ENCODE data around the gene C2orf49. TPM values are rescaled to one million over a fixed set of nuclear protein-coding genes. Genes with fewer than 3 reads are reported as not detected.

C2orf49 gene
- total RNA-seq, 1 experiment from 2014 or later, result 11.6 TPM

DNA sequence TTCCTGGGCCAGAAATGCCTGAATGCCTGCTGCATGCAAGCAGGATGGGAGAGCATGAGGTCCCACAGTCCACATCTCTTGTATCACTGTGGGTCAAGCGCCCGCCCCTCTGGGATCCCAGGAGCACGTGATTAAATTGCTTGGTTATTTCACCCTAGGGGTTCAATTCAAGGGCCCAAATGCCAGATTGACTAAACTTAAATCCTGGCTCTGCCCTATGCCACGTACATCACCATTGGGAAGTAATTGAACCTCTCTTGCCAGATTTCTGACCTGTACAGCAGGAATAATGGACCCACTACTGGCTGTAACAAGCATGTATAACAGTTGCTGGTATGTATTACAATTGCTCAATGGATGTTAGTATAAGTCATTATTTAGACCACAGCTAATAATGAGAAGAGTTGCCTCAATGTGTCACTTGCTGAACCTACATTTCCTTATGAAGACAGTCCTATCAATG, 41.6 kb downstream of the C2orf49 start:
- no peak for DNase-seq
- Histone ChIP-seq H4K20me1 (ENCODE audit: low read length) (0 out of 2 replicates have a peak, but pooled peaks cover 13% of the 10 kb centered on the region), H3K9me2 (replicated peaks; ENCODE audit: low read length) (no peaks in the 10 kb centered on the region), H2AFZ (ENCODE audit: low read length) (no peak overlapping the region), H3K79me2 (ENCODE audit: low read length) (peaks cover 89% of the 10 kb centered on the region), H3K4me1 (ENCODE audit: insufficient read depth, low read length) (peaks cover 31% of the 10 kb centered on the region), H3K9me3 (ENCODE audit: low read length) (no peaks in the 10 kb centered on the region), H3F3A (ENCODE audit: low read length, unreplicated experiment) (no peaks in the 10 kb centered on the region), H3K4me2 (ENCODE audit: low read length) (no peak overlapping the region), H3K4me3 (ENCODE audit: low read length) (no peak overlapping the region), H3K36me3 (ENCODE audit: low read depth, low read length) (peaks cover 74% of the 10 kb centered on the region), H3K9ac (ENCODE audit: low read length) (no peak overlapping the region), H3K27ac (ENCODE audit: low read length) (no peak overlapping the region), H3K27me3 (ENCODE audit: low read length) (no peaks in the 10 kb centered on the region)
- ChIA-PET CTCF (no interaction called here), POLR2A (ENCODE audit: unreplicated experiment) (no interaction called here)
- intact Hi-C loops (cut with micrococcal nuclease), result no loop called here
- no TSS peak for BruUV-seq (replicated peaks)
- no peak for ATAC-seq
- TF ChIP-seq, protein P1, sequence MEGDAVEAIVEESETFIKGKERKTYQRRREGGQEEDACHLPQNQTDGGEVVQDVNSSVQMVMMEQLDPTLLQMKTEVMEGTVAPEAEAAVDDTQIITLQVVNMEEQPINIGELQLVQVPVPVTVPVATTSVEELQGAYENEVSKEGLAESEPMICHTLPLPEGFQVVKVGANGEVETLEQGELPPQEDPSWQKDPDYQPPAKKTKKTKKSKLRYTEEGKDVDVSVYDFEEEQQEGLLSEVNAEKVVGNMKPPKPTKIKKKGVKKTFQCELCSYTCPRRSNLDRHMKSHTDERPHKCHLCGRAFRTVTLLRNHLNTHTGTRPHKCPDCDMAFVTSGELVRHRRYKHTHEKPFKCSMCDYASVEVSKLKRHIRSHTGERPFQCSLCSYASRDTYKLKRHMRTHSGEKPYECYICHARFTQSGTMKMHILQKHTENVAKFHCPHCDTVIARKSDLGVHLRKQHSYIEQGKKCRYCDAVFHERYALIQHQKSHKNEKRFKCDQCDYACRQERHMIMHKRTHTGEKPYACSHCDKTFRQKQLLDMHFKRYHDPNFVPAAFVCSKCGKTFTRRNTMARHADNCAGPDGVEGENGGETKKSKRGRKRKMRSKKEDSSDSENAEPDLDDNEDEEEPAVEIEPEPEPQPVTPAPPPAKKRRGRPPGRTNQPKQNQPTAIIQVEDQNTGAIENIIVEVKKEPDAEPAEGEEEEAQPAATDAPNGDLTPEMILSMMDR (conservative IDR thresholded peaks at IDR 0.05; ENCODE audit: low read depth, low read length), result no peak
- TF ChIP-seq EZH2 (IDR thresholded peaks at IDR 0.05; ENCODE audit: low read length, unreplicated experiment) (no peak), EZH2phosphoT487 (IDR thresholded peaks at IDR 0.05; ENCODE audit: borderline replicate concordance, low read length) (no peak)

DNA sequence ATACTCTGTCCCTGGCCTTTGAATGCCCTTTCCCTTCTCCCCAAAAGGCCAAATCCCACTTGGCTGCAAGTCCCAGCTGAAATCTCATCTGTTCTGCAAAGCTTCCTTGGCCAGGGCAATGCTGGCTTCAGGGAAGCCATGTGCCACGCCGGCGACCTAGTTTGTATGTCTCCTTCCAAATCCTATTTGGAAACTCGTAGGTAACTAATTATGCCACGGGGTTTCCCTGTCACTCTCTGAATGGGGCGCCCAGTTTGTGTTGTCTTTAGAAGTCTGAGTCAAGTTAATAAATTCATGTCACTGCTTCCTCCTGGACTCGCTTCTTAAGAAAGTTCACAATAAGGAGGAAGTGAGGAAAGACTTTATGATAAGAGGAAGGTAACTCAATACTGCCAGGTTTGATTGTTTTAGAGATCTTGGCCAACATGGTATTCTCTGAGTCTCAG, 42.4 kb downstream of the C2orf49 start:
- Histone ChIP-seq H3F3A (ENCODE audit: low read length, unreplicated experiment) (no peaks in the 10 kb centered on the region), H3K9me2 (replicated peaks; ENCODE audit: low read length) (no peaks in the 10 kb centered on the region), H3K27ac (ENCODE audit: low read length) (peak overlapping the region; percentile 50), H4K20me1 (ENCODE audit: low read length) (0 out of 2 replicates have a peak, but pooled peaks cover 13% of the 10 kb centered on the region), H3K4me3 (ENCODE audit: low read length) (no peak overlapping the region), H3K79me2 (ENCODE audit: low read length) (peaks cover 90% of the 10 kb centered on the region), H2AFZ (ENCODE audit: low read length) (no peak overlapping the region), H3K9me3 (ENCODE audit: low read length) (no peaks in the 10 kb centered on the region), H3K4me1 (ENCODE audit: insufficient read depth, low read length) (peaks cover 31% of the 10 kb centered on the region), H3K36me3 (ENCODE audit: low read depth, low read length) (peaks cover 75% of the 10 kb centered on the region), H3K9ac (ENCODE audit: low read length) (no peak overlapping the region), H3K27me3 (ENCODE audit: low read length) (no peaks in the 10 kb centered on the region), H3K4me2 (ENCODE audit: low read length) (no peak overlapping the region; the same call in 1 of the 2 replicates)
- DNase-seq (peak; percentile 60), ATAC-seq (peak; percentile 55)
- BruUV-seq (replicated peaks), result no TSS peak
- intact Hi-C loops (cut with micrococcal nuclease), result loop anchor here (1.0 kb wide), 1 partner anchor 17 kb away; no protein-coding TSS in a partner anchor
- ChIA-PET POLR2A (ENCODE audit: unreplicated experiment) (no interaction called here), CTCF (no interaction called here)
- TF ChIP-seq, protein P1 (conservative IDR thresholded peaks at IDR 0.05; ENCODE audit: low read depth, low read length), result no peak
- no peak for TF ChIP-seq EZH2phosphoT487 (IDR thresholded peaks at IDR 0.05; ENCODE audit: borderline replicate concordance, low read length)
- no peak for TF ChIP-seq EZH2 (IDR thresholded peaks at IDR 0.05; ENCODE audit: low read length, unreplicated experiment)

DNA sequence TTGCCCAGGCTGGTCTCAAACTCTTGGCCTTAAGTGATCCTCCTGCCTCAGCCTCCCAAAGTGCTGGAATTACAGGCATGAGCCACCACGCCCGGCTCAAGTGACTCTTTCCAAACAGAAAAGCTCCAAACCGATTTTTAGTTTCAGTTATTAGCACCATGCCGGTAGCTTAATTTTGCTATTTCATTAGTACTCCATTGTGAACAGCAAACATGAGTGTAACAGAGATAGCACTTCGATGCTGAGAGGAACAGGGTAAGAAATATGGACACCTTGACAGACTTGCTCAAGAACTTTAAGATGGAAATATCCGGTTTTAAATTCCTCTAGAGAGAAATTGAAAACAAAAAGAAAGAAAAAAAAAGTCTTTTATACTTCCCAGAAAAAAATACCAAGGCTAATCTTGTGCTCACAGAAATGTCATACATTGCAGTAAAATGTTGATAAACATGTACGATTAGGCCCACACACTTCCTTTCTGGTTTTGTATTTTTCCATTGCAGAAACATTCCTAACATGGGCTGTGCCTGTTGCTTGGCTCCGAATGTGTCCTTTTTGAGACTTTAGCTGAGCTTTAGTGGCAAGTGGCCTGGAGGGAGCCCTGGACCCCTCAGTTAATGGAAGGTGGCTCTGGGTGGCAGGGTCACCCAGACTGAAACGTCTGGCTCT, 43.2 kb downstream of the C2orf49 start:
- no peaks in the 10 kb centered on the region for H3K9me2 ChIP-seq (replicated peaks; ENCODE audit: low read length)
- CTCF ChIA-PET, result no interaction called here
- H3K4me1 ChIP-seq (ENCODE audit: insufficient read depth, low read length), result peaks cover 37% of the 10 kb centered on the region
- TF ChIP-seq, protein P1 (conservative IDR thresholded peaks at IDR 0.05; ENCODE audit: low read depth, low read length), result no peak
- no peak for TF ChIP-seq EZH2 (IDR thresholded peaks at IDR 0.05; ENCODE audit: low read length, unreplicated experiment)
- TF ChIP-seq EZH2phosphoT487 (IDR thresholded peaks at IDR 0.05; ENCODE audit: borderline replicate concordance, low read length), result no peak
- H3K4me3 ChIP-seq (ENCODE audit: low read length), result no peak overlapping the region
- no TSS peak for BruUV-seq (replicated peaks)
- no peak for DNase-seq
- peak overlapping the region; percentile 50 for H3K27ac ChIP-seq (ENCODE audit: low read length)
- H3K9me3 ChIP-seq (ENCODE audit: low read length), result no peaks in the 10 kb centered on the region
- no peaks in the 10 kb centered on the region for H3F3A ChIP-seq (ENCODE audit: low read length, unreplicated experiment)
- no peaks in the 10 kb centered on the region for H3K27me3 ChIP-seq (ENCODE audit: low read length)
- ATAC-seq, result no peak
- intact Hi-C loops (cut with micrococcal nuclease), result loop anchor here (1.0 kb wide), 1 partner anchor 16 kb away; no protein-coding TSS in a partner anchor
- H3K36me3 ChIP-seq (ENCODE audit: low read depth, low read length), result peaks cover 75% of the 10 kb centered on the region
- no peak overlapping the region for H2AFZ ChIP-seq (ENCODE audit: low read length)
- H3K4me2 ChIP-seq (ENCODE audit: low read length), result no peak overlapping the region; the same call in 1 of the 2 replicates
- peaks cover 91% of the 10 kb centered on the region for H3K79me2 ChIP-seq (ENCODE audit: low read length)
- no peak overlapping the region for H3K9ac ChIP-seq (ENCODE audit: low read length)
- H4K20me1 ChIP-seq (ENCODE audit: low read length), result peaks cover 13% of the 10 kb centered on the region; the same call in 1 of the 2 replicates
- POLR2A ChIA-PET (ENCODE audit: unreplicated experiment), result no interaction called here

Measured in PC-3 (cell line).